HG03066 (cell line): ENCODE results near the gene ADD2.

Source experiments
- ATAC-seq: cut with Tn5 transposase; IDR thresholded peaks from one replicate; pipeline ENCODE4 v1.9.1; 2021; ENCODE audit warnings: low read depth; ENCODE audit not compliant: unreplicated experiment

Gene ADD2

GRCh38 chr2:70789304-70790135 lies 21.5 kb upstream of the ADD2 start:
- ATAC-seq = no peak

DNA sequence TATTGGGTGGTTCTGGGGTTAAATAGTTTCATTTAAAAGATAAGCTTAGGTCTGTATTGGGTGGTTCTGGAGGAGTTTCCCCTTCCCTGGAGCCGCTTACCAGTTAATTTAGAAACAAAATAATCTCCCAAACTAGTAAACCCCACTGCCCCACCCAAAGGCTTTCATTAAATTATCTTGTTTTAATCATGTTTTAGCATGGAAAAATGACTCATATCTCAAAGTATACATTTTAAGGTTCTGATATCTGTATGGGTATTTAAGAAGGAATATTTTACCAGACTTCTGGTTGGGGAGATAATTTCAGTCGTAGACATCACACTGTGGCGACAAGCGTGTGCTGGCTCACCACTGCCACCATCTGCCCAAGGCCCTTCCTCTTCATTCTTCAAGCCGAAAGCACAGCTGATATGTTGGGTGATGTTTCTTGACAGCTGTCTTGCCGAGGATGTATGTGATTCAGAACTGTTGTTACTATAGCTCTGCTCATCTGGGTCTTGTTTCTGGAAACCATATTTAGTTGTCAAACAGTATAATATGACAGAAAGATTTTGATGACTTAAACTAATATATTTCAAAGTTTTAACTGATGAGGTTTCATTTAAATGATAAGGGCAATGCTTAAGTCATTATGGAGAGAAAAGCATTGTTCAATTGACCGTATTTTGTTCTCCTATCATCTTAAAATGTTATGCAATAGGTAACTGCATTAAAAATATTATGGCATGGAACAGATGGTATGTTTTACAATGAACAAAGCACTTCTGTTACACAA lies 17.3 kb upstream of the ADD2 start:
- ATAC-seq = no peak

DNA sequence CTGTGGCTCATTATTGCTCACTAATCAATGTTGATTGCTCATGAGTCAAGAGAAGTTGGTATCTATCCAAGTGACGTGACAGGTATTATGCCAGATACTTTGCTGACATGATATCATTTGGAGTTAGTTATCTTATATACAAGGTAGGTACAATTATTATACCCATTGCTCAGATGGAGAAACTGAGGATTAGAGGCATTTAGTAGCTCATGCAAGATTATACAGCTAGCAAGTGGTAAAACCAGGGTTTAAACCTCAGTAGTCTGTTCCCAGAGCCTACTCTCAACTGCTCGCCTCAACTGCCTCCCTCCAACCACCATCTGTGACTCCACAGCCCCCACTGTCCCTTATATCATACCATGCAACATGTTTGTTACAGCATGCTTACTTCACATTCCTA lies 16.3 kb upstream of the ADD2 start:
- ATAC-seq = no peak

DNA sequence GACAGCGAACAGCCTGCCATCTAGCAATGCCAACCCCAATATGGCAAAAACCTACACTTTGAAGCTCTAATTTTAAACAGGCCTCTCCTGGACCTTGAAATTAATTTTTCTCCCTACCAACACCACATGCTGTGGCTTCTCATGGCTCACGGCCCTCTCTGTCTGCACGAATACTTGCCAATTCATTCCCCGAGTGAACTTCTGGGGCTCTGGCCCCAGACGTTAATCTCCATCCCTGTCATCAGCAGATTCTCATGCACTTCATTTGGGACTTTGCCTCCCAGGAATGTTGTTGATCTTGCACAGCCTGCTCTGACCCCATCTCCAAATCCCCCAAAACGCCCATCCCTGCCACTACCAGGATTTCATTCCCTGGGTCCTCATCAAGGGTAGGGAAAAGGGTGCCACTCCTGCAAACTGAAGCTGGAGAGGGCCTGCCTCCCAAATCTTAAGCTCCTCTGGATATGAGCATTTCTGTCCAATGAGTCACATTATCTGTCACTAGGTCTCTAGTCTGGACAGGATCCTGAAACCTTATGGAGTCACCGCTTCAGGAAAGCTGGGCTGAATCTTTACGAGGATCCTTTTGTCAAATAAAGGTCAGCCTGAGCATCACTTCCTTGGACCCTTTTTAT lies 12.0 kb upstream of the ADD2 start:
- ATAC-seq = no peak

DNA sequence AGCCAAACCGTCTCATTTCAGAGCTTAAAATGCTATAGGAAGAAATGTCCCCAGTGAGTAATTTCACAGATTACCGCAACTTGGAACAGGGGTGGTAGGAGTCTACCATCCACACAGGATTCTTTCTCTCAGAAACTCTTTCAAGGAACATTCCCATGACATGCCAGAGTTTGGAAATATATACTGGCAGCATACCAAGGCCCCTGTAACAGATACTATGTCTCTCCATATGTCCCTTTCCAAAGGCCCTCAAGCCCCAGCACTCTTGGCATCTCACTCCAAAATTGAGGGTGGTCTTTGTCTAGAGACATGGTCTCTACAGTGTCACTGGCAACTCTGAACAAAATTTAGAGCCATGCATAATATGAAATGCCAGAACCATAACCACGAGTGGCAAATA lies 11.5 kb upstream of the ADD2 start:
- no peak for ATAC-seq

DNA sequence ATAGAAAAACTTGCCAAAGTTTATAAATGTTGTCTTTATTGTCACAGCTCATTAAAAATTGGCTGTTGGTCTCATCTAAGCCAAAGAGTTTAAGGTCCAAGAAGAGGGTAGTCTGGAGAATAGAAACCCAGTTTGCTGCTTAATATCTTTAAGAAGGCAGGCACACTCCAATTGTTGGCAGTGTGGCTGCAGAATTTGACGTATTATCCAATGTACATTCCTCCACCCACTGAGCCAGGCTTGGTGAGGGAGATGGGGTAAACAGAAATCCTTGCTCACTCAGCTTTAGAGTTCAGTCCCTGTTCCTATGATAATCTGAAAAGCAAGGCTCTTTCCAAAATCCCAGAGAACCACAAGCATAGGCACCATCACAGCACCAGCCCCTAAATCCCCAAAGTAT lies 10.7 kb upstream of the ADD2 start:
- ATAC-seq = no peak

DNA sequence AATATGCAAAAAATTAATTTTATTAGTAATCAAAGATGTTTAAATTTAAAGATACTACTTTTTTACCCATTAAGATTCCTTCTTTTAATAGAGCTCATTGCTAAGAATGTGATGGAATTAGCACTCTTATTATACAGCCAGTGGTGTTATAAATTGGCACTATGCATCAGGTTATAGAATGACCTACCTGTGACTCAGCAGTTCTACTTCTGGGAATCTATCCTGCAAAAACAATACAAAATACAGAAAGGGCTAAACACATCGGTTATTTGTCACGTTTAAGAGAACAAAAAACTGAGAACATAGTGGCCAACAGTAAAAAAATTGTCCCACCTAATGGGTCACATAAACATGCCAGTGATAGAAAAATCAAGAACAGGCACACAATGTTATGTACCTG lies 9.4 kb upstream of the ADD2 start:
- no peak for ATAC-seq

- no peak for ATAC-seq
These were observed 8.3 kb upstream of the ADD2 start for GRCh38 chr2:70776266-70776665.

DNA sequence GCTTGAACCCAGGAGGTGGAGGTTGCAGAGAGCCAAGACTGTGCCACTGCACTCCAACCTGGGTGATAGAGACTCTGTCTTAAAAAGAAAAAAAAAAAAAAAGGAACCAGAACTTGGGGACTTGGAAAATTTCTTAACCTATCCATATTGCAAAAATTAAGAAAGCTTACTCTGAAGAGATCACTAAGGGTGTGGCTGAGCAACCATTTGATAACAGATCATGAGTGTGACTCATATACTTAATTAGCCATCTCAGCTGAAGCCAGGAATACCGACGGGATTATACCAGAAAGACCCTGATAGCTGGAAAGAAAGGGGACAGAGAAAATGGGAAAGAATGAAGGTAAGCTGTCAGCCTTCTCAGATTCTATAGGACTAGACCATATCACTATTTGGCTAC lies 7.1 kb upstream of the ADD2 start:
- ATAC-seq = no peak

DNA sequence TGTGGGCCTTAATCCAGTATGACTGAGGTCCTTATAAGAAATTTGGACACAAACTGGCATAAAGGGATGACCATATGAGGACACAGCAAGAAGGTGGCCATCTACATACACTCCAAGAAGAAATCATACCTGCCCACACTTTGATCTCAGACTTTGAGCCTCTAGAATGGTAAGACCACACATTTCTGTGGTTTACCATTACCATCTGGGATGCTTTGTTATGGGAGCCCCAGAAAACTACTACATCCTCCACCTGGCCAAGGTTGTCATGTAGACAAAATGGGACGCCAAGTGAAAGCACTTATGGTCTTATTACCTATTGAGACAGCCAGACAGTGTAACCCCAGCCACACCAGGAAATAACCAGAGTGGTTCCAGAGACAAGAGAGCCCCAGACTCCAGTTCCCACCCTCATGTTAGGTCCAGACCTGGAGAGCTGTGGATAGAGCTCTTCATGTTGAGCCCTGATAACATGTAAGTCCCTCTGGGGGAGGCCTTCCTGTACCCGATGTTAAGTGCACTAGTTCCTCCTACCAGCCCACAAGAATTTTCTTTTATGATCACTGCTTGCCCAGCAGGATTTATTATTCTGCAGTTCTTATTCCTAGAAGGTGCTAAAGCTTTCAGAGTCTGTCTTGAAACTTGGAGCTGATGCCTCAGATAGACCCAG lies 4.6 kb upstream of the ADD2 start:
- ATAC-seq = no peak

DNA sequence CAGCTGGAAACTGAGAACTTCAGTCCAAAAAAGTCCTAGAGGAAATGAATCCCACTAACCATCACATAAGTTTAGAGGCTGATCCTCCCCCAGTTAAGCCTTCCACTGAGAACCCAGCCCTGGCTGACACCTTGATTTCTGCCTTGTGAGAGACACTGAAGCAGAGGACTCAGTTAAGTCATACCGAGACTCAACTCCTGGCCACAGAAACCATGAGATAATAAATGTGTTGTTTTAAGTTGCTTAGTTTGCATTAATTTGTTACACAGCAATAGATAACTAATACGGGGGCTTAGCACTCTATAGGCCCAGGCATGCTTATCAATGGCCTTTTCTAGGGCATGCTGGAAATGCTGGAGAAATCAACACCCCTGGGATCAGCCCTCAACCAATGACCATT lies 3.4 kb upstream of the ADD2 start:
- ATAC-seq = no peak

DNA sequence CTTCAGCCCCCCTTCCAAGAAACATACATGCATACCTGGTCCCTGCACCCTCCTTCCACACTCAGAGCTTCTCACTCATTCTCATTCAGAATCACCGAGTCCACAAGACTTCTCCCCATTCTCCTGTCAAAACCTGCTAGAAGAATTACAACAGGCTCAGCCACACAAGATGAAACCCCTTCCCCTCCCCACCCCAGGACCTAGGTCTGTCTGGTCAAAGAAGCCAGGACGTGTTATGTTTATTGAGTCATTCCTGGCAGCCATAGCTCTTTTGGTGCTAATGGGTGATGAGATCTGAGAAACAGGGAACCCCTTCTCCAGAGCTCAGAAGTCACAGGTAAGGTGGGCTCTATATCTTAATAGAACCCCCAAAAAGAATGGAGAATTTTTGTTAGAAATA lies 1.4 kb upstream of the ADD2 start:
- ATAC-seq = no peak

GRCh38 chr2:70768590-70769085 lies 638 bp upstream of the ADD2 start:
- no peak for ATAC-seq

DNA sequence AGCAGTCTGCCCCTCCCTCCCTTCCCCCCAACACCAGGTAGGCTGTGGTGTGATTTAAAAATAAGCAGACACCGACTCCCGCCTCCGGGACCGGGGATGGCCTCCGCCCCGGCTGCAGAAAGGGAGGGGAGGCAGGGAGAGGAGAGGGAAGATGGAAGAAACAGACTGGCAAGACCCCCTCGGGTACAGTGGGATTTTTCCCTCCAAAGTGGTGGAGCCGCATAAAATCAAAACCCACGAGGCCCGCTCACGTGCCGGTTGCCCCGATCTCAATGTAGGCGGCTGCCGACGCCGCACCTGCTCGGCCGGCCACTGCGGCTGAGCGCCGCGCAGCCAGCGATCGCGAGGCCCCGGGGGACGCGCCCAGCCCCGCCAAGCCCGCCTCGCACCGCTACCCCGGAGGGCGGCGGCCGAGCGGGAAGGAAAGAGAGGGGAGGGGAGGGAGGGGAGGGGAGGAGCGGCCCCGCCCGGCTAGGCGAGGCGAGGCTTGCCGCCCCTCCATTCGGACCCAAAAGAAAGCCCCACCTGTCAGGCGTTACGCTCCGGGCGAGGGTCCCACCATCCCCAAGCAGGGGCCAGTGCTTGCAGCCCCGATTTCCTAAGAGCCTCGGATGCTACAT lies 811 bp downstream of the ADD2 start:
- ATAC-seq = no peak

DNA sequence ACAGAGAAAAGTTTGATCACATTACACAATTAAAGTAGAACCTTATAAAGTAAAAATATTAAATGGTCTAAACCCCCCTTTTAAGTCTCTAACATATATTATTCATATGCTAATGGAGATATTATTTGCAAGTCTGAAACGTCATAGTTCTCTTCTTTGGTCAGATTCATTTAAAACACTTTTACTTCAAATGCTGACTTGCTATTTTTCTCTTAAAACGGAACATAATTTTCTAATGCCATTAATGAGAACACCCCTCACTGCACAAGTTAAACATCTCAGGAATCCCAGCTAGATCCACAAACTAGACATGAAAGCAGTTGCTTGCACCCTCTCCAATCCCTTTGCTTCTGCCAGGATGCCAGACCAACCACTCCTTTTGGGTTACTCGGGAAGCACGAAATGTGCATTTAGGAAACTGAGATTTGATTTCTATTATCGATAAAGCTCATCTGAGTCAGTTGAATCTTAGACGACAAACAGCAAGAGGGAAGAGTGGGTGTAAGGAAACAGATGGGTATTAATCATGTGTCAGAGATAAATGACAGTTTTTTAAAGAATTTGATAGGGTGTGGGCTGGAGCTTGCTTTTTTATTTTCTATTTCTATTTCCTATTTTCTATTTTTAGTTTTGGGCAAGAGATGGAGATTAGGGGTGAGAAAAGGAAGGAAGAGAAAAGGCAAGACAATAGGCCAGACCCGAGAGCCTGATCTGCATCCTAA lies 1.5 kb downstream of the ADD2 start:
- no peak for ATAC-seq

GRCh38 chr2:70765507-70765906 lies 2.5 kb downstream of the ADD2 start:
- no peak for ATAC-seq

DNA sequence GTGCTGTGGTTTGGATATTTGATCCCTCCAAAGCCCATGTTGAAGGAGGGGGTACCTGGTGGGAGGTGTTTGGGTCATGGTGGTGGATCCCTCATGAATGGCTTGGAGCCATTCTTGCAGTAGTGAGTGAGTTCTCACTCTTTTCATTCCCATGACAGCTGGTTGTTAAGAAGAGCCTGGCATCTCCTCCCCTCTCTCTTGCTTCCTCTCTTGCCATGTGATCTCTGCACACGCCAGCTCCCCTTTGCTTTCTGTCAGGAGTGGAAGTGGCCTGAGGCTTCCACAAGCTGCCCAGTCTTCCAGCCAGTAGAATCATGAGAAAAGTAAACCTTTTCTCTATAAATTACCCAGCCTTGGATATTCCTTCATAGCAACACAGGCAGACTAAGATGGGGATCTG lies 8.6 kb downstream of the ADD2 start:
- no peak for ATAC-seq

DNA sequence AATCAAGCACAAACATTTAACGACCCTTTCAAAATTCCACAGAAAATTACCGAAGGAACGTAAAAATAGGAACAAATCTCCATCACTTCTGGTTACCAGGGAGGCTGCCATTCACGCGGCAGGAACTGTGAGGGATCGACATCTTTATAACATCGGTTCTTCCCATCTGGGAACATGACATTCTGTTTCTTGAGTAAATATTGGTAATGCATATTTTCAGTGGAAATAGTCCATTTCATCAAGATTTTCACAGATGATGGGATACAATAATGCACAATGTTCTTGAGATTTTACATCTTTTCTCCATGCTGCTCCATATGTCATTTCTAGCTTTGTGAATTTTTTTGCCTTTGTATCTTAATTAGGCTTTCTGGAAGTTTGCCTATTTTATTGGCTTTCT lies 10.0 kb downstream of the ADD2 start:
- no peak for ATAC-seq

DNA sequence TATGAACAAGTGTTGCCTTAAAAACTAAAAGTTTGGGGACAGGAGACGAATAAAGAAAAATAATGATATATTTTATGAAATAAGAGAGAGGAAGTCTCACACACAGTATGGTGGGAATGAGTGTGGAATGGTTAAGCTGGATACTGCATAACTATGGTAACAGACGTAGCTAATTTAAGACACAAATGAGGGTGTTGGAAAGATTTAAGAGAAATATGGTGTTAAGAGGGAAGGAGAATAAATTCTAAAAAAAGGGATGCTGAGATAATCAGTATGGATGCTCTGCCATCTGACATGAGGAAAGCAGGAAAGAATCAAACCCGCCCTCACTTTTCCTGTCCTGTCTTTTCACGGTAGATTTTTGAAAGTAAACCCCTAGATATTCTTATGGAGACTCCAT lies 10.6 kb downstream of the ADD2 start:
- ATAC-seq = no peak

- no peak for ATAC-seq
These were observed 11.9 kb downstream of the ADD2 start for GRCh38 chr2:70756128-70756527.
